NCI-H1694 (cell line): Measurements from ENCODE around the gene RFX5.
"Not testable (repeated sequence)": the region's sequence is repeated elsewhere in the genome, so short reads cannot be mapped to it uniquely, and the experiment has no call there.

Experiments
- DNase-seq: peaks from one replicate; lab custom pipeline; 2025; lab: John Stamatoyannopoulos, UW

Gene RFX5

DNA sequence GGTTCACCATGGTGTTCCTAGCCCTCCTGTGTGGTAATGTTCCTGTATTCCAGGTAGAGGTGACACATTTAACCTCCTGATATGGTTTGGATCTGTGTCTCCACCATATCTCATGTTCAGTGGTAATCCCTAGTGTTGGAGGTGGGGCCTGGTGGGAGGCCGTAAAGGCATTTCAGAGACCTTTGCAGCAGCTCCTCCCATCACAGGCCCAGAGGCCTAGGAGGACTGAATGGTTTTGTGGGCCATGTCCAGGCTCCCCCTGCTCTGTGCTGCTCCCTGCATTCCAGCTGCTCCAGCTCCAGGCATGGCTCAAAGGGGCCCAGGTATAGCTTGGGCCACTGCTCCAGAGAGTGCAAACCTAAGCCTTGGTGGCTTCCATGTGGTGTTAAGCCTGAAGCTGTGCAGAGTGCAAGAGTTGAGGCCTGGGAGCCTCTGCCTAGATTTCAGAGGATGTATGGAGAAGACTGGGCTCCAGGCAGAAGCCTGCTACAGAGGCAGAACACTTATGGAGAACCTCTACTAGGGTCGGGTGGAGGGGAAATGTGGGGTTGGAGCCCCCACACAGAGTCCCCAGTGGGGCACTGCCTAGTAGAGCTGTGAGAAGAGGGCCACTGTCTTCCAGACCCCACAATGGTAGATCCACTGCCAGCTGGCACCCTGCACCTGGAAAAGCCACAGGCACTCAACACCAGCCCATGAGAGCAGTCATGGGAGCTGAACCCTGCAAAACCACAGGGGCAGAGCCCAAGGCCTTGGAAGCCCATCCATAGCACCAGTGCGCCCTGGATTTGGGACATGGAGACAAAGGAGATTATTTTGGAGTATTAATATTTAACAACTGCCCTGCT, 15.5 kb upstream of the RFX5 start:
- no peak for DNase-seq

- DNase-seq: no peak
Measured at GRCh38 chr1:151361883-151362282, 14.8 kb upstream of the RFX5 start.

- DNase-seq: no peak
Measured at GRCh38 chr1:151356696-151357095, 9.6 kb upstream of the RFX5 start.

- no peak for DNase-seq
Measured at GRCh38 chr1:151352021-151352718, 5.1 kb upstream of the RFX5 start.

DNA sequence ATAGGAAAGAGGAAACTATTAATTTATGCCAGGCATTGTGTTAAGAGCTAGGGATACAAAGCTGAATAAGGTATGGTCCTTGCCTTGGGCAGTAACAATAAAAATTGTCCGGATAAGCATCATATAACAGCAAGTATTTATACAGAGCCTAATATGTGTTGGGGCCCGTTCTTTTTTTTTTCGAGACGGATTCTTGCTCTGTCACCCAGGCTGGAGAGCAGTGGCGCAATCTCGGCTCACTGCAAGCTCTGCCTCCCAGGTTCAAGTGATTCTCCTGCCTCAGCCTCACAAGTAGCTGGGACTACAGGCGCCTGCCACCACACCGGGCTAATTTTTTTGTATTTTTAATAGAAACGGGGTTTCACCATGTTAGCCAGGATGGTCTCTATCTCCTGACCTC, 3.3 kb upstream of the RFX5 start:
- DNase-seq: not testable (repeated sequence)

GRCh38 chr1:151347523-151348246, 633 bp upstream of the RFX5 start:
- no peak for DNase-seq

GRCh38 chr1:151346082-151346768, 827 bp downstream of the RFX5 start:
- no peak for DNase-seq

DNA sequence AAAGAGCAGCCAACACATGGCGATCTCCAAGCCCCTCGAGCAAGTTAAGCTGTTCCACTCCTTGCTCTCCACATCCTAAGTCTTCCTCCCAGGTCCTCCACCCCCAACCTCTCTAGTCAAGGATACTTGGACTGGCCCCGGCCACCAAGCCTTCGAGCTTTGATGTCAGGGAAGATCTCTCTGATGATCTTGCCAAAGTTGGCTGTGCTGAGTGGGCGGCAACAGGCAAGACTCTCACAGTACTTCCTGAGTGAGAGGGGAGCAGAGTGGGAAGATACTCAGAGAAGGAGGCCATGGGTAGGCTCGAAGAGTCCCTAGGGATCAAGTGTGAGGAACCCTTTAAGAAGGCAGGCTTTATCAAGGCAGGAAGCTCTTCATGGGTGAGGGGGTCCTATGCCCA, 2.8 kb downstream of the RFX5 start:
- DNase-seq: no peak

DNA sequence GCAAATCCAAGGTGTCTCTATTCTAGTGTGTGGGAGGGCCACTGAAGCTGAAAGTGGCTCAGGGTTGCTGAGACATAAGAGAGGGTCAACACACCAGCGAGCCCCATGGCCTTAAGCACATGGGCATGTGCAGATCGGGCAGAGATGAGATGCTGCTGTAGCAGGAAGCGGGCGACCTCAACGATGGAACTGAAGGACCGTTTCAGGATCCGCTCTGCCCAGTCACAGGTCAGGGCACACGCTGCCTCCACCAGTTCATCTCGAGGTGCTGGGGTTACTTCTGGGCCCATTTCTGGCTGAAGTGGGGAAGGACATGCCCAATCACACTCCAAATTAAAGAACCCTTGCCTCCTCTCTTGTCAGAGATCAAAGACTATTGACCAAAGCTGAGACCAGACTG, 3.5 kb downstream of the RFX5 start:
- no peak for DNase-seq

DNA sequence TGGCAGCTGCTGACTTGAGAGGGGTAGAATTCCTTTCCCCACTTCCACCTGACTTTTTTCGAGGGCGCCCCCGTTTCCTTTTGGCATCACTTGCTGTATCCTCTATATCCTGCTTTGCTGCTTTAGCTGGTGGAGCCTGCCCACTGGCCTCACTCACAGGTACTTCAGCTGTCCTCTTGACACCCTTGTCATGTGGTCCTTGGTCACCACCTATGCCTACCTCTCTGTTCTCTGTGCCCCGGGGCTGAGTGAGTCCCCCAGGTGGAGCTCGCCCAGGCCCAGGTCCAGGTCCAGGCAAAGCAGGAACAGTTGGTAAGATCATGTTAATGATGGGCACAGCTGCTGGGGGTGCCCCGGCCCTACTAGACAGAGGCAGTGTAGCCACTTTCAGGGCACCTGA, 4.5 kb downstream of the RFX5 start:
- no peak for DNase-seq

GRCh38 chr1:151342021-151342420, 5.0 kb downstream of the RFX5 start:
- no peak for DNase-seq

GRCh38 chr1:151340870-151341754, 5.9 kb downstream of the RFX5 start:
- DNase-seq: peak; percentile 93

DNA sequence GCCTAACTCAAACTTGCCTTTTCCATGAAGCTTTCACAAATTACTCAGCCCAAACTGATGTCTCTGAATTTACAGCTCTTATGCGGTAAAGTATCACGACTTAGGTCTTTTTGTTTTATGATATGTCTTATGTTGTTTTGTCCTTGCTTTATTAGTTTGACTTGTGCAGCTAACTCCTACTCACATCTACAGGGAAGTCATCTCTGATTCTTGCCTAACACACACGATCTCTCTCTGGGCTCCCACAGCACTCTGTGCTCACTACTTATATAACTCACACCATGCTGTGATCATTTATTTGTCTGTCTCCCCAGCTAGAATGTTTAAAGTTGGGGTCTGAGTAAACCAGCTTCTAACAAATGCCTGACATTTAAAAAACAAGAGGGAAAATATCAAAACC, 10.5 kb downstream of the RFX5 start:
- no peak for DNase-seq

GRCh38 chr1:151334822-151335221, 12.2 kb downstream of the RFX5 start:
- DNase-seq: no peak

- no peak for DNase-seq
Measured at GRCh38 chr1:151327903-151328674, 19.0 kb downstream of the RFX5 start.

DNA sequence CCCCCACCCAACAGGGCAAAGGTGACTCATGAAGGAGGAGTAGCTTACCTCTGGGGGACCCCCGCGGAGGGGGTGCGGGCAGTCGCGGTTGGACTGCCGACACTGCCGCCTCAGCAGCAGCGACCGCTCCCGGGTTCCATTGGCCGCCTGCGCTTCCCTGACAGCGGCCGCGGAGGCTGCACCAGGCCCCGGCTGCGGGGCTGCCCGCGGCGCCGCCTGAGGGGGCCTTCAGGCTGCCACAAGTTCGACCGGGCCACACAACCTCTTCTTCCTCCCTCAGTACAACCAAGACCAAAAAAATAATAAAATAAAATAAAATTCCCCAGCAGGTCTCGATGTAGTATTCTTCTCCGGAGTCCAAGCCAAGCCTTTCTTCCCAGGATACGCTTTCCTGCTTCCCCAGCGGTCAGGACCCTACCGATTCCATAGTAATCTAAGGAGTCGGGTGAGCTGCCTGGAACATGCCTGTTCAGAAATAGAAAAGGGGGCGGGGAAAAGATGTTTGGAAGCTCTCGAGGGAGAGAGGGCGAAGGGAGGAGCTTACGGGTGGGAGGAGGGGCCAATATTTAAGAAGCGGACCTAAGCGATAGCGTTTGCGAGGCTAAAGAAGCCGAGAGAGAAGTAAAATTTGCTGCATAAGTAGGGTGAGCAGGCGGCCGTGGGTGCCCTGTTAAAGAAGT, 19.7 kb downstream of the RFX5 start, which contains the start of gene PI4KB:
TSS of gene PI4KB (minus strand) at position 194 of the 680 bp plus-strand sequence. CDS start 10,935 bp downstream, outside the sequence.
- peak; percentile 99 for DNase-seq

GRCh38 chr1:151326619-151327222, 20.3 kb downstream of the RFX5 start:
- no peak for DNase-seq

DNA sequence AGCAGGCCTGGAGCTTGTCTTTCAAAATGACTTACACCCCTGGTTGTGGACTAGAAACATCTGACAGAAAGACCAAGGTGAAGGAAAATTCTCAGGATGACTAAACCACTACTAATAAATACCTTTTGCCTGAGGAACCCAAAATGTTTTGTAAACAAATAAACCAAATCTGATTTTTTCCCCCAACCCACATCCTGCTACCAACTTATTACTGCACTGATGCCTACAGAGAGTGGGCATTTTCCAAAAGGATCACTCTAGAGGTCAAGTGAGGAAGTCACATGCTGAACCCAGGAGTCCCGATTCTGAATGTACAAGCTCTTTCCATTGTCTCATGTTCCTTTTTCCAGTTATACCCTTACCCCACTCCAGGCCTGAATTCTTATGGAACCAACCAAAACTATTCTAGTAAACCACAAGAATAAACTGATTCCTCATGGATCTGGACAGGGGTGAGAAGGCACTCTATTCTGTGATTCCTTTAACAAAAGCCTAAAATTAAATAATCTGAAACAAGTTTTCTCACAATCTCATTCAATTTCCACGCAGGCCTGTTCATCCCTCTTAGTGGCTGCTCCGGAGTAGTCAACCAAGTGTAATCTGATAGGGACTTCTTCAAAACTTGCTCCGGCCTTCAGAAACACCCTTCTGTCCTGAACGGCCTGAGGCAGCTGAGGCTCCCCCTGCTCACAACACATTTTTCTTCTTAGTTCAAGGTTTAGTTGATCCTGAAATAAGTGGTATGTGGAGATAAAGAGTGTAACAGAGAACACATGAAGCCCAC, 21.2 kb downstream of the RFX5 start:
- no peak for DNase-seq
